Left lobe of liver (tissue), 2 donors: ENCODE results near the gene EMD. TPM values are rescaled to one million over a fixed set of nuclear protein-coding genes. Genes with fewer than 3 reads are reported as not detected.

ENCODE experiments used
- ATAC-seq: fragments of 200-7000 bp; cut with Tn5 transposase; one replicate; pipeline ENCODE4 v1.9.1; 2020; ENCODE audit warnings: mild to moderate bottlenecking, moderate library complexity
- DNase-seq: peaks from one replicate; pipeline ENCODE4 v3.0.0-alpha.2; 2020; ENCODE audit warnings: low spot score
- total RNA-seq: library from RNA; stranded (reverse); gene quantifications from one replicate; pipeline ENCODE4 v1.2.1, GENCODE V29; 2021
- donor health status: DM: no; HTN: no; CAD: no; lungs with moderate emphysema.
- donor health status: DM: no; HTN: yes; CAD: no.

EMD gene
- total RNA-seq, 1 donor from 2014 or later = 19.5 TPM

DNA sequence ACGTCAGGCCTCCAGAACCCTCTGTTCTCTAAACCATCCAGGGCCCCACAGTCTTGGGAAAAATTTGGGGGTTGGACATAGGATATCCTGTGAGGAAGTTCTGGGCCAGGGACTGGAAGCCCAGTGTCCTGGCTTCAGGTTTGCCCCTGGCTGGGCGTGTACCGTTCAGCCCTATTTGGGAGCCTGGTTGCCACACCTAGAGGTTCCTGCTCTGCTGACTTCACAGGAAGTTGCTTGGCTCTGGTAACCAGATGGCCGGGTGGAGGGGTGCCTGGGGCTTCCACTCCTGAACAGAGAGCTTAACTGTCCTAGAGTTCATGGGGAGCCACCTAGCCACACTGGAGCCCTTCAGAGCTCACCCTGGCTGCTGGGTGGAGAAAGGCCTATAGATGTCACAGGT lies 33.4 kb downstream of the EMD start:
- no peak for DNase-seq
- no peak for ATAC-seq

- no peak for ATAC-seq
- DNase-seq = no peak
Measured at GRCh38 chrX:154413142-154413541, 34.0 kb downstream of the EMD start.

DNA sequence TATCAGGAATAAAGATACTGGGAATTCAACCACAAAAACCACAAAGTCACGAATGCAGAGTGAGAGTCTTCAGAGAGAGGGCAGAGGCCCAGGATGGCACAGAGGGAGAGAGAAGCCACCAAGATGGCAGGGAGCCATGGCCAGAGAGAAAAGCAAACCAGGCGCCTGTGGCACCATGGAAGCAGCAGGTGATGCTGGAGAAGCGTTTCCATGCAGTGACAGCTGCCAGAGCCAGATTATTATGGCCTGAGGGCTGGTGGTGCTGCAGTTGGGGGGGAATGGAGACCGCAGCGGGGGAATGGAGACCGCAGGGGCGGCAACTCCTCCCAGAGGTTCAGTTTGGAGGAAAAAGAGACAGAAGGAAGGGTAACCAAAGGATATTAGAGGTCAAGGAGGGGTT lies 38.1 kb downstream of the EMD start:
- no peak for ATAC-seq

GRCh38 chrX:154419189-154419588 lies 40.1 kb downstream of the EMD start:
- no peak for ATAC-seq
- no peak for DNase-seq

More for the DNA sequence above, 38.1 kb downstream of the EMD start:
- no peak for DNase-seq

DNA sequence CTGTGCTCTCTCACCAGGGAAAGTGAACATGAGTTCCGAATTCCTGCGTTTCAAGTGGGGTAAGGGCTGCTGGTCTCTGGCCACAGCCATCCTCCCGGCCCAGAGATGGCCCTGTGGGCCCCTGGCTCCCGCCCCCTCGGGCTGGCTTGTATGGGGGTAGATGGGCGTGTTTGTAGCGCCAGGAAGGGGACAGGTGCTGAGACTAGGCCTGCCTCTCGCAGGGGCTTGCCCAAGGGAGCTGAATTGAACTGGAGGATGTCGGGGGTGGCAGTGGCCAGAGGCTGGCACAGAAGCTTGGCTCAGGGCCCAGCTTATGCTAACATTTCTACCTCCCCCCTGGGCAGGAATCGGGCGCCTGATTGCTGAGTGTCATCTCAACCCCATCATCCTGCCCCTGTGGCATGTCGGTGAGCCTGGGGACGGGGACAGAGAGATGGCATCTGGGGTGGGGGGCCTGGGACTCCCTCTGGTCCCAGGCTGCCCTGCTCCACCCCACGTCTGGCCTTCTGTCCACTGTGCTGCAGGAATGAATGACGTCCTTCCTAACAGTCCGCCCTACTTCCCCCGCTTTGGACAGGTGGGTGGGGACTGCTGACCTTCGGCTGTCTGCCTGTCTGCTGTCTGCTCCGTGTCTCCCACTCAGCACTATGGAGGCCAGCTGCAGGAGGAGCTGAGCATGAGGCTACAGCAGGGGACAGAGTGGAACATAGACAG lies 40.8 kb downstream of the EMD start:
- ATAC-seq = peak; percentile 33
- no peak for DNase-seq

DNA sequence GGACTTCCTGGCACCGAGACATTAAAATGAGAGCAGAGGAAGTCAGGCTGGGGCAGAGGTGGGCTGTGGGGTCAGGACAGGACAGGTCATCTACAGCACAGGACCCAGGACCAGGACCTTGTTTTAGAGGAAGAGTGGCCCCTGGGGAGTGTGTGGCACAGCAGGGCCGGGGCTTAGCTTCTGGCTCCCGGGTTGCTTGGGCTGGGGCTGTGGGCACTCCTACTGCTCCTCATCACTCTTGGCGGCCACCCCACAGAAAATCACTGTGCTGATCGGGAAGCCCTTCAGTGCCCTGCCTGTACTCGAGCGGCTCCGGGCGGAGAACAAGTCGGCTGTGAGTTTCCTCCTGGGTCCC lies 41.3 kb downstream of the EMD start:
- no peak for DNase-seq
- no peak for ATAC-seq

- ATAC-seq = no peak
- DNase-seq = no peak
Measured at GRCh38 chrX:154426916-154427770, 48.0 kb downstream of the EMD start.

- ATAC-seq (peak; percentile 99), DNase-seq (peak; percentile 92)
Measured at GRCh38 chrX:154428176-154429171, 49.4 kb downstream of the EMD start, which contains the start of gene ATP6AP1. Gene ATP6AP1, plus strand, starts transcription at chrX:154428677. Its CDS starts 16 bp downstream, at chrX:154428693.

DNA sequence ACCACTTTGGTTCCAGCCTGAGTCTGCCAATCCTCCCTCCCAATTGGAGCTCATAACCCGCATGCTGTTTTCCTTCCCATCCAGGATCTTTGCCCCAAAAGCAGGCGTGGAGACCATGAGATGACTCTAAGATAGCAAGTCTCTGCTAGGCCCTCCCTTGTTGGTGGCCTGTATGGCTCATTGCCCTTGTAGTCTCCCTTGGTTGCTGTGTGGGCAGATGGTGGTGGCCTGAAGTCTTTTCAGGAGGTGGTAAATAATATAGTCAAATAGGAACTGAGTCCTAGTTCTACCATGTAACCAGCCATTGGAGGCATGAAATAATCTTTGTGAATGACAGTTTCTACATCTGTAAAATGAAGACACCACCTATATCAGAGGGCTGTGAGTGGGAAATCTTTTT lies 50.6 kb downstream of the EMD start:
- ATAC-seq = no peak

DNA sequence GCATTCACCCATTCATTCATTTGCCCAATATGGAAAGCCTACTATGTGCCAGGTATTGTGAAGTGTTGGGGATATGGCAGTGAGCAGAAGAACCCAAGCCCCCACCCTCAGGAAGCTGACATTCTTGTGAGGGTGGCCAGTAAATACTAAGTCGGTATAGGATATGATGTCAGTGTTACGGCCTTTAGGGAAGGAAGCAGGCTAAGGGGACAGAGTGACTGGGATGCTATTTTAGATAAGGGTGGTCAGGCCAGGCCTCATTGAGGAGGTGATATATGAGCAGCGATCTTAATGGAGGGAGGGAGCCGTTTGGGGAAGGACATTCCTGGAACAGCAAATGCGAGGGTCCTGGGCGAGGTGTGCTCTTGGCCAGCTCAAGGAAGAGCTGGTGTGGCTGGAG lies 51.4 kb downstream of the EMD start:
- ATAC-seq (no peak), DNase-seq (no peak)

More for the DNA sequence above, 50.6 kb downstream of the EMD start:
- DNase-seq = no peak

DNA sequence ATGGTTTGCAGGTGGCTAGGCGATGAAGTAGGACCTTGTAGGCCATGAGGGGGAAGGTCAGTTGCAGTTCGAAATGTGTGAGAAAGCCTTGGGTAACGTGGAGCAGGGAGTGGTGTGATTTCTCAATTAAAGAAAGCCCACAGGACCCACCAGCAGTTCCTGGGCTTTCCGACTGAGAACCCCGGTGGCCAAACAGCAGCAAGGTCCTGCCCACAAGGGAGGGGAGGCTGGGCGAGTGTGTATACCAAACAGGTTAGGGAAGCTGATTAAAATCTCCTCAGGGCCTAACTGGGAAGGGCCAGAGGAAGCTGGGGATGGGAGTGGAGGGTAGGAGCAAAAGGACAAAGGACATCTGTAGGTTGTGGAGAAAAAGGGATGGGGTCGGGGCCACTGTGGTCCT lies 51.8 kb downstream of the EMD start:
- DNase-seq (no peak), ATAC-seq (no peak)

Other genes with a start within 250 kb of the EMD start
- gene OPN1LW, start 235.1 kb upstream of the EMD start, total RNA-seq = not detected
- gene OPN1MW, start 196.7 kb upstream of the EMD start, total RNA-seq = not detected
- gene OPN1MW2, start 159.5 kb upstream of the EMD start, total RNA-seq = not detected
- gene OPN1MW3, start 121.7 kb upstream of the EMD start, total RNA-seq = not detected
- not detected for gene TEX28, start 84.2 kb upstream of the EMD start, total RNA-seq
- gene TKTL1, start 83.5 kb upstream of the EMD start, total RNA-seq = not detected
- 76.6 TPM for gene FLNA, start 4.7 kb upstream of the EMD start, total RNA-seq
- 1,085 TPM for gene RPL10, start 19.1 kb downstream of the EMD start, total RNA-seq
- 14.9 TPM for gene DNASE1L1, start 30.0 kb downstream of the EMD start, total RNA-seq
- 21.0 TPM for gene TAFAZZIN, start 32.2 kb downstream of the EMD start, total RNA-seq
- gene ATP6AP1, start 49.4 kb downstream of the EMD start, total RNA-seq = 26.2 TPM
- gene GDI1, start 57.9 kb downstream of the EMD start, total RNA-seq = 31.4 TPM
- gene FAM50A, start 64.8 kb downstream of the EMD start, total RNA-seq = 18.7 TPM
- gene PLXNA3, start 79.0 kb downstream of the EMD start, total RNA-seq = 4.5 TPM
- gene LAGE3, start 100.0 kb downstream of the EMD start, total RNA-seq = 12.0 TPM
- gene UBL4A, start 107.3 kb downstream of the EMD start, total RNA-seq = 18.3 TPM
- gene SLC10A3, start 111.3 kb downstream of the EMD start, total RNA-seq = 3.7 TPM
- gene FAM3A, start 136.9 kb downstream of the EMD start, total RNA-seq = 35.3 TPM
- 5.6 TPM for gene G6PD, start 167.6 kb downstream of the EMD start, total RNA-seq
- 69.0 TPM for gene IKBKG, start 168.3 kb downstream of the EMD start, total RNA-seq
- not detected for gene CTAG1A, start 205.8 kb downstream of the EMD start, total RNA-seq
- not detected for gene CTAG1B, start 240.0 kb downstream of the EMD start, total RNA-seq